ENCODE data around the gene AQP12A.

DNA sequence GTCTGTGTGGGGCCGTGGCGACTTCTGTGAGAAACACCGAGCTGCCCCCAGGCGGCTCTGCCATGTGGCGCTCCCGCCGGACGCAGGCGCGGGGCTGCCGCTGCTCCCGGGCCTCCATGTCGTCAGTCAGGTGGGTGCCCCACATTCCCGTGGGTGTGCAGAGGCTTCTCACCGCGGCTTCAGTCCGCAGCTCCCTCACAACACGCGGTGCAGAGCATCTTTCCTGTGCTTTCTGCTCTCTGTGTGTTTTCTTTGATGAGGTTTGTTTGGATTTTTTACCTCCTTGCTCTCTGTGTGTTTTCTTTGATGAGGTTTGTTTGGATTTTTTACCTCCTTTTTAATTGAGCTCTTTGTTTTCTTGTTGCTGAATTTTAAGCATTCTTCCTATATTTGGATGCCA is 13.0 kb downstream of the AQP12A start:
- TF ChIP-seq, protein P1, sequence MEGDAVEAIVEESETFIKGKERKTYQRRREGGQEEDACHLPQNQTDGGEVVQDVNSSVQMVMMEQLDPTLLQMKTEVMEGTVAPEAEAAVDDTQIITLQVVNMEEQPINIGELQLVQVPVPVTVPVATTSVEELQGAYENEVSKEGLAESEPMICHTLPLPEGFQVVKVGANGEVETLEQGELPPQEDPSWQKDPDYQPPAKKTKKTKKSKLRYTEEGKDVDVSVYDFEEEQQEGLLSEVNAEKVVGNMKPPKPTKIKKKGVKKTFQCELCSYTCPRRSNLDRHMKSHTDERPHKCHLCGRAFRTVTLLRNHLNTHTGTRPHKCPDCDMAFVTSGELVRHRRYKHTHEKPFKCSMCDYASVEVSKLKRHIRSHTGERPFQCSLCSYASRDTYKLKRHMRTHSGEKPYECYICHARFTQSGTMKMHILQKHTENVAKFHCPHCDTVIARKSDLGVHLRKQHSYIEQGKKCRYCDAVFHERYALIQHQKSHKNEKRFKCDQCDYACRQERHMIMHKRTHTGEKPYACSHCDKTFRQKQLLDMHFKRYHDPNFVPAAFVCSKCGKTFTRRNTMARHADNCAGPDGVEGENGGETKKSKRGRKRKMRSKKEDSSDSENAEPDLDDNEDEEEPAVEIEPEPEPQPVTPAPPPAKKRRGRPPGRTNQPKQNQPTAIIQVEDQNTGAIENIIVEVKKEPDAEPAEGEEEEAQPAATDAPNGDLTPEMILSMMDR (IDR thresholded peaks at IDR 0.05): no peak
- no peak for TF ChIP-seq POLR2A (IDR thresholded peaks at IDR 0.05)
